ENCODE measurements around the gene CDKN2AIP.

DNA sequence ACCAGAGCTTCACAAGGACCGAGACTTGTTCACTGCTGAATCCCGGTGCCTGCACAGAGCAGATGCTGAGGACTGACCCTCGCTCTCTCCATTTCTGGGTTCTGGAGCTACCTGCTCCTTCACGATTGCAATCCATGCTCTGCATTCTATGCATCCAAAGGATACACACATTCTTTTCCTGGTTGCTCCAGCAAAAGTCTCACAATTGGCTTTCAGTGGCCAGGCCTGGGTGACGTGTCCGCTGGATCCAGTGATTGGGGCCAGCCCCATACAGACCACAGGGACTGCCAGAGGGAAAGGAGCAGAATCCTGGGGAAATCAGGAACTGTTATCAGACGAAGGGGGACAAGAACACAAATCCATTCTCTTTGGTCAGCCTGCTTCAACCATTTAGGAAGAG, 14.9 kb upstream of the CDKN2AIP start:
- TF ChIP-seq, protein P1, sequence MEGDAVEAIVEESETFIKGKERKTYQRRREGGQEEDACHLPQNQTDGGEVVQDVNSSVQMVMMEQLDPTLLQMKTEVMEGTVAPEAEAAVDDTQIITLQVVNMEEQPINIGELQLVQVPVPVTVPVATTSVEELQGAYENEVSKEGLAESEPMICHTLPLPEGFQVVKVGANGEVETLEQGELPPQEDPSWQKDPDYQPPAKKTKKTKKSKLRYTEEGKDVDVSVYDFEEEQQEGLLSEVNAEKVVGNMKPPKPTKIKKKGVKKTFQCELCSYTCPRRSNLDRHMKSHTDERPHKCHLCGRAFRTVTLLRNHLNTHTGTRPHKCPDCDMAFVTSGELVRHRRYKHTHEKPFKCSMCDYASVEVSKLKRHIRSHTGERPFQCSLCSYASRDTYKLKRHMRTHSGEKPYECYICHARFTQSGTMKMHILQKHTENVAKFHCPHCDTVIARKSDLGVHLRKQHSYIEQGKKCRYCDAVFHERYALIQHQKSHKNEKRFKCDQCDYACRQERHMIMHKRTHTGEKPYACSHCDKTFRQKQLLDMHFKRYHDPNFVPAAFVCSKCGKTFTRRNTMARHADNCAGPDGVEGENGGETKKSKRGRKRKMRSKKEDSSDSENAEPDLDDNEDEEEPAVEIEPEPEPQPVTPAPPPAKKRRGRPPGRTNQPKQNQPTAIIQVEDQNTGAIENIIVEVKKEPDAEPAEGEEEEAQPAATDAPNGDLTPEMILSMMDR (IDR thresholded peaks at IDR 0.05), result no peak
- TF ChIP-seq POLR2A (IDR thresholded peaks at IDR 0.05), result no peak

Data from thyroid gland (tissue), 4 donors.